Spinal cord (tissue), 10 donors: Measurements from ENCODE around the gene CILP2. TPM values are rescaled to one million over a fixed set of nuclear protein-coding genes. Genes with fewer than 3 reads are reported as not detected.
A peak's percentile ranks its signal among the peaks of the same experiment; 100 is the strongest.

Experiments
- DNase-seq, 6 donors: peaks; one replicate each; pipeline versions ENCODE4 v3.0.0 to v3.0.0-alpha.2; 2013 to 2015; ENCODE audit warnings: low spot score in 6 of 6, low read depth in 4 of 6
- H3K27ac ChIP-seq: one replicate; pipeline ENCODE4 v1.5.1; 2013; ENCODE audit warnings: low read depth, low read length, control low read depth
- H3K27me3 ChIP-seq: one replicate; pipeline ENCODE4 v1.6.1; 2013; ENCODE audit warnings: low read length; ENCODE audit not compliant: control insufficient read depth, insufficient read depth
- H3K36me3 ChIP-seq: one replicate; pipeline ENCODE4 v1.6.1; 2013; ENCODE audit warnings: low read length; ENCODE audit not compliant: control insufficient read depth, insufficient read depth
- H3K4me1 ChIP-seq: one replicate; pipeline ENCODE4 v1.6.1; 2013; ENCODE audit warnings: low read length; ENCODE audit not compliant: control insufficient read depth, insufficient read depth
- H3K4me3 ChIP-seq: one replicate; pipeline ENCODE4 v1.5.1; 2013; ENCODE audit warnings: low read depth, low read length, control low read depth
- H3K9me3 ChIP-seq: one replicate; pipeline ENCODE4 v1.6.1; 2013; ENCODE audit warnings: low read length; ENCODE audit not compliant: control insufficient read depth, insufficient read depth
- WGBS: methylation state at CpG from one replicate; pipeline ENCODE4 v1.1.5; 2013; ENCODE audit warnings: missing lambda C conversion rate; ENCODE audit not compliant: insufficient coverage; 5-methylcytosine and 5-hydroxymethylcytosine counted together
- polyA plus RNA-seq, 2 donors: library from polyadenylated mRNA; unstranded; fragments of 120-200 nt; gene quantifications; one replicate each; pipeline ENCODE4 v1.2.1, GENCODE V29; 2013; ENCODE audit not compliant: insufficient read length in 2 of 2
- total RNA-seq, 2 donors: library from RNA; depleted of rRNA in 1 of 2; stranded (reverse); fragments of 120-200 nt in 1 of 2; fragments of >200 nt in 1 of 2; gene quantifications; one replicate each; pipeline versions ENCODE4 v1.2.3 to v1.2.4, GENCODE V29; 2013 to 2014
- donor health status: healthy.

CILP2 gene
- total and polyA plus RNA-seq, 4 donors: 0.33 to 1.0 (median 0.79) TPM

GRCh38 chr19:19517235-19517619, 20.8 kb upstream of the CILP2 start:
- 100% methylated on average over 3 of the region's 10 CpGs for WGBS
- no peak for DNase-seq
- Histone ChIP-seq H3K36me3 (peaks cover 32% of the 10 kb centered on the region), H3K27me3 (no peaks in the 10 kb centered on the region), H3K4me3 (peak overlapping the region; percentile 91), H3K4me1 (peaks cover 51% of the 10 kb centered on the region), H3K9me3 (no peaks in the 10 kb centered on the region), H3K27ac (no peak overlapping the region)

GRCh38 chr19:19520989-19521388, 17.1 kb upstream of the CILP2 start:
- 40% methylated on average over 1 of the region's 6 CpGs for WGBS
- H3K27me3 ChIP-seq: no peaks in the 10 kb centered on the region
- H3K4me1 ChIP-seq: peaks cover 34% of the 10 kb centered on the region
- H3K27ac ChIP-seq: no peak overlapping the region
- H3K9me3 ChIP-seq: no peaks in the 10 kb centered on the region
- peaks cover 44% of the 10 kb centered on the region for H3K36me3 ChIP-seq
- no peak overlapping the region for H3K4me3 ChIP-seq
- DNase-seq: no peak

GRCh38 chr19:19523177-19523576, 14.9 kb upstream of the CILP2 start:
- Histone ChIP-seq H3K36me3 (peaks cover 61% of the 10 kb centered on the region), H3K4me3 (no peak overlapping the region), H3K27me3 (no peaks in the 10 kb centered on the region), H3K4me1 (peaks cover 26% of the 10 kb centered on the region), H3K9me3 (no peaks in the 10 kb centered on the region), H3K27ac (no peak overlapping the region)
- 93% methylated on average over 2 of the region's 3 CpGs for WGBS
- DNase-seq: no peak

- DNase-seq: no peak
- Histone ChIP-seq H3K27ac (no peak overlapping the region), H3K9me3 (no peaks in the 10 kb centered on the region), H3K27me3 (no peaks in the 10 kb centered on the region), H3K4me1 (peaks cover 32% of the 10 kb centered on the region), H3K36me3 (peaks cover 62% of the 10 kb centered on the region), H3K4me3 (no peak overlapping the region)
- 91% methylated on average over 4 of the region's 7 CpGs for WGBS
Measured at GRCh38 chr19:19524053-19524452, 14.0 kb upstream of the CILP2 start.

GRCh38 chr19:19525611-19526380, 12.3 kb upstream of the CILP2 start:
- Histone ChIP-seq H3K27ac (no peak overlapping the region), H3K36me3 (peaks cover 57% of the 10 kb centered on the region)
- WGBS: 81% methylated on average over 20 of the region's 23 CpGs

GRCh38 chr19:19526581-19527370, 11.3 kb upstream of the CILP2 start:
- Histone ChIP-seq H3K36me3 (peaks cover 56% of the 10 kb centered on the region), H3K27me3 (no peaks in the 10 kb centered on the region), H3K4me3 (no peak overlapping the region), H3K27ac (peak overlapping the region; percentile 40), H3K9me3 (no peaks in the 10 kb centered on the region), H3K4me1 (peaks cover 38% of the 10 kb centered on the region)
- no peak for DNase-seq
- 75% methylated on average over 15 of the region's 28 CpGs for WGBS

More at GRCh38 chr19:19525611-19526380, 12.3 kb upstream of the CILP2 start:
- no peaks in the 10 kb centered on the region for H3K27me3 ChIP-seq
- DNase-seq: no peak
- H3K4me3 ChIP-seq: no peak overlapping the region
- H3K9me3 ChIP-seq: no peaks in the 10 kb centered on the region
- peaks cover 38% of the 10 kb centered on the region for H3K4me1 ChIP-seq

- Histone ChIP-seq H3K9me3 (no peaks in the 10 kb centered on the region), H3K36me3 (peaks cover 56% of the 10 kb centered on the region), H3K27me3 (no peaks in the 10 kb centered on the region), H3K27ac (no peak overlapping the region), H3K4me1 (peaks cover 42% of the 10 kb centered on the region), H3K4me3 (no peak overlapping the region)
- DNase-seq: no peak
- 94% methylated on average over 9 of the region's 9 CpGs for WGBS
Measured at GRCh38 chr19:19527371-19527656, 10.8 kb upstream of the CILP2 start.

- no peak overlapping the region for H3K4me3 ChIP-seq
- whole genome bisulfite sequencing: 85% methylated on average over 21 of the region's 27 CpGs
Measured at GRCh38 chr19:19527674-19528625, 10.1 kb upstream of the CILP2 start.

GRCh38 chr19:19528721-19529490, 9.2 kb upstream of the CILP2 start, which contains the start of gene YJEFN3:
YJEFN3 (plus strand) TSS chr19:19528911; CDS start chr19:19528933, 22 bp downstream.
- H3K4me1 ChIP-seq: peaks cover 42% of the 10 kb centered on the region
- H3K27me3 ChIP-seq: no peaks in the 10 kb centered on the region
- WGBS: 8% methylated on average over 46 of the region's 50 CpGs
- H3K36me3 ChIP-seq: peaks cover 64% of the 10 kb centered on the region
- H3K4me3 ChIP-seq: peak within 1 kb of the TSS; percentile 33
- H3K27ac ChIP-seq: no peak within 1 kb of the TSS
- peak in 5 of 6 donors; percentile 55 to 95 (median 71) for DNase-seq
- no peaks in the 10 kb centered on the region for H3K9me3 ChIP-seq

More at GRCh38 chr19:19527674-19528625, 10.1 kb upstream of the CILP2 start:
- Histone ChIP-seq H3K27ac (no peak overlapping the region), H3K27me3 (no peaks in the 10 kb centered on the region), H3K36me3 (peaks cover 61% of the 10 kb centered on the region), H3K9me3 (no peaks in the 10 kb centered on the region), H3K4me1 (peaks cover 42% of the 10 kb centered on the region)
- no peak for DNase-seq
